T47D (cell line): Measurements from ENCODE around the gene LYG1.
A peak's percentile ranks its signal among the peaks of the same experiment; 100 is the strongest.
"Not testable (repeated sequence)": the region's sequence is repeated elsewhere in the genome, so short reads cannot be mapped to it uniquely, and the experiment has no call there.

Source experiments
- DNase-seq, 2 experiments: peaks; one replicate each; pipeline versions ENCODE4 v3.0.0 to v3.0.0-alpha.2; 2011 to 2012; ENCODE audit warnings: low read depth in 1 of 2, low spot score in 1 of 2
- JUND ChIP-seq: IDR thresholded peaks from 2 replicates; pipeline ENCODE4 v1.6.1; 2012; ENCODE audit warnings: low read depth
- in situ Hi-C: cut with HindIII; loops from 2 replicates; pipeline ENCODE4 v1.10.0; 2016; ENCODE audit warnings: low sequenced_read_pairs, low pct_unique_long_range_greater_than_20kb

LYG1 gene

DNA sequence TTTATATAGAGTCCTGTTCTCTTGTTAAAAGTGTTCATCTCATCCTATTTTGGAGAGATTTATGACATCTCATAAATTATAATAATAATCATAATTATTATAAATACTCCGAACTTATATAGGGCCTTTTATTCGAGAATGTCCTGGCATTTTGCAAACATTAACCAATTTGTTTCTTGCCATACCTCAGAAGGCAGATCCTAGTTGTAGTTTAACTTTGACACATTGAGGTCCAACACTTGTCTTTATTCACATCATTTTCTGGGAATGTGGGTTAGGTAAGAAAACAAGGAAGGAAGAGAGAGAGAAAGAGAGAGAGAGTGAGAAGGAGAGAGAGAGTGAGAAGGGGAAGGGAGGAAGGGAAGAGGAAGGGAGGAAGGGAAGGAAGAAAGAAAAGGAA lies at the start of gene LYG1:
Gene LYG1, minus strand, starts transcription at position 101 of the 400 bp plus-strand sequence. CDS start 5,527 bp downstream, outside the sequence.
- in situ Hi-C loops, DNase-seq: not testable (repeated sequence)

- DNase-seq = no peak
- no peak for TF ChIP-seq JUND
- in situ Hi-C loops = no loop called here
These were observed 49.2 kb upstream of the LYG1 start for GRCh38 chr2:99350194-99350593.

GRCh38 chr2:99348173-99348572 lies 47.2 kb upstream of the LYG1 start:
- in situ Hi-C loops = no loop called here
- DNase-seq = no peak
- no peak for TF ChIP-seq JUND

DNA sequence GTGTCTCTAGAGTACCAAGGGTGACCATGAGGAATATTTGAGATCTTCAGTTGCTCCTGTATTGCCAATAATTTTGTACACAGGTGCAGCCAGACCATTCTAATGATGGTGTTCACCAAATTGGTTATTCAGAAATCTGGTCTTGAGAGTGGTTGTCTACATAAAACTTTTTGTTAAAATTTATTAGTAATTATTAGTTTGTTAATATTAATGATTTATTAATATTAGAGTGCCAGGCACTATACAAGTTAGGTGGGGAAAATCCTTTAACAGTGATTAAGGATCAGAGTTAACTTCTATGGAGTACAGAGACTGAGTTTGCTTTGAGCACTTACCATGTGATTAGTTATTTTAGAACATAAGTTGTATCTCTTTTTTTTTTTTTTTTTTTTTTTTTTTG lies 45.2 kb upstream of the LYG1 start:
- TF ChIP-seq JUND = no peak
- in situ Hi-C loops = no loop called here
- no peak for DNase-seq

DNA sequence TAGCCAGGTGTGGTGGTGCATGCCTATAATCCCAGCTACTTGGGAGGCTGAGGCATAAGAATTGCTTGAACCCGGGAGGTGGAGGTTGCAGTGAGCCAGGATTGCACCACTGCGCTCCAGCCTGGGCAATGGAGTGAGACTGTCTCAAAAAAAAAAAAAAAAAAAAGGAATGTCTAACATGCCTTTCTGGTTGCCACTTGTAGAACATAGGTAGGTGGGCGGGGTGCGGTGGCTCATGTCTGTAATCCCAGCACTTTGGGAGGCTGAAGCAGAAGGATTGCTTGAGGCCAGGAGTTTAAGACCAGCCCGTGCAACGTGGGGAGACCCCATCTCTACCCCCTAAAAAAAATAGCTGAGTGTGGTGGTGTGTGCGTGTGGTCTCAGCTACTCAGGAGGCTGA lies 44.4 kb upstream of the LYG1 start:
- DNase-seq, in situ Hi-C loops: not testable (repeated sequence)

DNA sequence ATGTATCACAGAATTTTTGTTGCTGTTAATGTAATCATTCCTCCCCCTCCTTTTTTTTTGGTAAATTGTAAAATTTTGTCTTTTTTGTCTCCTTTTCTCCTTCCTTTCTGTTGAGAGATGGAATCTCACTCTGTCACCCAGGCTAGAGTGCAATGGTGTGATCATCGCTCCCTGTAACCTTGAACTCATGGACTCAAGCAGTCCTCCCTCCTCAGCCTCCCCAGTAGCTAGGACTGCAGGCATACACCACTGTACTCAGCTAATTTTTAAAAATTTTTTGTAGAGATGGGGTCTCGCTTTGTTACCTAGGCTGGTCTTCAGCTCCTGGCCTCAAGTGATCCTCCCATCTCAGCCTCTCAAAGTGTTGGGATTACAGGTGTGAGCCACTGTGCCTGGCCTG lies 41.5 kb upstream of the LYG1 start:
- no peak for DNase-seq
- in situ Hi-C loops = no loop called here
- TF ChIP-seq JUND = no peak

DNA sequence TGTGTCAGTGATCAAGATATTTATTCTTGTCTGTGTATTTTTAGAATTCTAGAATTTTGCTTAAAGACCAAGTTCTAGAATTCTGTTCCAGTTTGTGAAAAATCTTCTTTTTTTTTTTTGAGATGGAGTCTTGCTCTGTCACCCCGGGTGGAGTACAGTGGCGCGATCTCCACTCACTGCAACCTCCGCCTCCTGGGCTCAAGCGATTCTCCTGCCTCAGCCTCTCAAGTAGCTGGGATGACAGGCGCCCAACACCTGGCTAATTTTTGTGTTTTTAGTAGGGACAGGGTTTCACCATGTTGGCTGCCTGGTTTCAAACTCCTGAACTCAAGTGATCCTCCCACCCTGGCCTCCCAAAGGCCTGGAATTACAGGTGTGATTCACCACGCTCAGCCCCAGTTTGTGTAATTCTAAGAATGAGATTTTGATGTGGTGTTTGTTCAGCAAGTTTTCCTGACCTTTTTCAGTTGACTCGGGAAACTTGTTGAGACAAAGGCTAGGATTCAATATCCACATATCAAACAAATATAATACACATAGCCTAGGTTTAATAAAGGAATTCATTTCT lies 39.8 kb upstream of the LYG1 start:
- no peak for DNase-seq
- in situ Hi-C loops = no loop called here
- no peak for TF ChIP-seq JUND

- in situ Hi-C loops = no loop called here
- TF ChIP-seq JUND = no peak
- DNase-seq = peak in 1 of 2 experiments; percentile 41
These were observed 37.1 kb upstream of the LYG1 start for GRCh38 chr2:99338029-99338585.

- DNase-seq = peak; percentile 86 to 96
- in situ Hi-C loops = no loop called here
- no peak for TF ChIP-seq JUND
These were observed 36.4 kb upstream of the LYG1 start, which contains the start of gene EIF5B for GRCh38 chr2:99337113-99338028. TSS of gene EIF5B (plus strand) at chr2:99337389. CDS start at chr2:99337555, 166 bp downstream.

GRCh38 chr2:99336804-99337112 lies 35.8 kb upstream of the LYG1 start:
- in situ Hi-C loops = no loop called here
- no peak for TF ChIP-seq JUND
- DNase-seq = no peak

DNA sequence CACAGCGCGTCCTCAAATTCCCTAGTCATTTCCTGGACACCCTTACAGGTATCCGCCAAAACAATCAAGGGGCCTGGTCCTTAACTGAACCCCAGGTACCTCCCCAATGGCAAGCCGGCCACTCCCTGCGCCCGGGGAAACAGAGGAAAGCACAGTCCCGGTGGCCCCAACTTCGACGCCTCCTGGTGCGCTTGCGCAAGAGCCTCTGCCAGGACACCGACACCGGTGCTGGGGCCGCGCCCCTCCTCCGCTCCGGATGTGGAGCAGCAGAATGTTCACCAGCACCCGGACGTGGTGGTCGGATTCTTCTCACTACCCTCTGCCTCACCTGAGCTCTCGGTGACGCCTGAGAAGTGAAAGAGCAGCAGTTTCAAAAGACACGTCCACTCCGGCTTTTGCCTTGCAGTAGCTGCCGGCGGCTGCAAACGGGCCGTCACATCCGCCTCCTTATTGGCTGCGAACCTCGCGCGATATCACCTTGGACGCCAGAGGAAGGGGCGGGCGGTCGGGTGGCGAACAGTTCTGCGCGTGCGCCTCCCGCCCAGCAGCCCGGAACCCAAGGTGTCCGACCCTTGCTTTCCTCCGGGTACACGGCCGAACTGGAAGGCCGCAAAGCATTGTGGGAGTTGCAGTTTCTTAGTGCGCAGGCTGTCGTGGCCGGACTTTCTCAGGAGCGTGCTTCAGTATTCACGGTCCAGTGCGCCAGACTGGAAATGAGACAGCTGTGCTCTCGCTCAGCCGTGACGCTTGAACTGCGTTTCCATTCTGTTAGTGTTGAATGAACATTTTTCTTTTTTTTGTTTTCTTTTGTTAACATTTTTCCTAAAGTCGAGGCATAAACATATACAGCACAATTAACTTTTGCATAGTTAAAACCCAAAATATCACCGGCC lies 35.2 kb upstream of the LYG1 start, which contains the start of gene TXNDC9:
Gene TXNDC9, minus strand, starts transcription at position 423 of the 893 bp plus-strand sequence. CDS start 3,123 bp downstream, outside the sequence.
- in situ Hi-C loops = no loop called here

GRCh38 chr2:99325384-99325783 lies 24.4 kb upstream of the LYG1 start:
- no peak for DNase-seq
- no peak for TF ChIP-seq JUND
- in situ Hi-C loops = no loop called here

More for the DNA sequence above, 35.2 kb upstream of the LYG1 start, which contains the start of gene TXNDC9:
- TF ChIP-seq JUND = no peak
- DNase-seq = peak; percentile 86 to 99

DNA sequence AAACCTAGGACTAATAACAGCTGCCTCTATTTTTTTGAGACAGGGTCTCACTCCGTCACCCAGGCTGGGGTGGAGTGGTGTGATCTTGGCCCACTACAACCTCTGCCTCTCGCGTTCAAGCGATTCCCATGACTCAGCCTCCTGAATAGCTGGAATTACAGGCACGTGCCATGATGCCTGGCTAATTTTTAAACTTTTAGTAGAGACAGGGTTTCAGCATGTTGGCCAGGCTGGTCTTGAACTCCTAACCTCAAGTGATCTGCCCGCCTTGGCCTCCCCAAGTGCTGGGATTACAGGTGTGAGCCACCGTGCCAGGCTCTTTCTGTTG lies 16.8 kb upstream of the LYG1 start:
- in situ Hi-C loops, DNase-seq: not testable (repeated sequence)
